HCT116 (cell line): Measurements from ENCODE around the gene PRKN.

Experiments
- CEBPB ChIP-seq: IDR thresholded peaks from 2 replicates; pipeline ENCODE4 v1.6.1; 2012; ENCODE audit warnings: low read depth
- CTCF ChIP-seq, 3 experiments: fragments of 200-600 bp in 1 of 3; sonication (generic) in 1 of 3; IDR thresholded peaks in 2 of 3; conservative IDR thresholded peaks in 1 of 3; 2 replicates each; pipeline ENCODE4 v1.5.1; 2012 to 2017; ENCODE audit warnings: low read depth in 2 of 3, low read length in 2 of 3, antibody characterized with exemption in 1 of 3, borderline replicate concordance in 1 of 3, control low read depth in 1 of 3, mild to moderate bottlenecking in 1 of 3, mixed read lengths in 1 of 3, mixed run types in 1 of 3, moderate library complexity in 1 of 3; ENCODE audit not compliant: insufficient read depth in 1 of 3
- ELF1 ChIP-seq: IDR thresholded peaks from 2 replicates; pipeline ENCODE4 v1.6.1; 2012; ENCODE audit warnings: low read depth, borderline replicate concordance
- EZH2 ChIP-seq: fragments of 200-600 bp; sonication (generic); IDR thresholded peaks from 2 replicates; pipeline ENCODE4 v1.6.1; 2017; ENCODE audit warnings: antibody characterized with exemption, mixed run types
- JUND ChIP-seq: IDR thresholded peaks from 2 replicates; pipeline ENCODE4 v1.6.1; 2012
- POLR2A ChIP-seq: IDR thresholded peaks from 2 replicates; pipeline ENCODE4 v1.7.0; 2011; ENCODE audit warnings: borderline replicate concordance; ENCODE audit not compliant: insufficient read depth, insufficient read length; ENCODE audit errors: extremely low read depth
- RAD21 ChIP-seq: IDR thresholded peaks from 2 replicates; pipeline ENCODE4 v1.6.1; 2012; ENCODE audit warnings: low read depth, mild to moderate bottlenecking
- REST ChIP-seq: IDR thresholded peaks from 2 replicates; pipeline ENCODE4 v1.6.1; 2012; ENCODE audit warnings: low read depth
- SIN3A ChIP-seq: IDR thresholded peaks from 2 replicates; pipeline ENCODE4 v1.6.1; 2012; ENCODE audit warnings: low read depth
- SP1 ChIP-seq: IDR thresholded peaks from 2 replicates; pipeline ENCODE4 v1.6.1; 2012; ENCODE audit warnings: low read depth
- SRF ChIP-seq: IDR thresholded peaks from 2 replicates; pipeline ENCODE4 v1.6.1; 2012; ENCODE audit warnings: low read depth
- TF ChIP-seq, protein P1 (sequence below): IDR thresholded peaks from 2 replicates; pipeline ENCODE4 v1.6.1; 2012

- TF ChIP-seq, protein P1, sequence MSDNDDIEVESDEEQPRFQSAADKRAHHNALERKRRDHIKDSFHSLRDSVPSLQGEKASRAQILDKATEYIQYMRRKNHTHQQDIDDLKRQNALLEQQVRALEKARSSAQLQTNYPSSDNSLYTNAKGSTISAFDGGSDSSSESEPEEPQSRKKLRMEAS = no peak
- TF ChIP-seq CTCF (IDR thresholded peaks at IDR 0.05 in 2 of 3, conservative IDR thresholded peaks at IDR 0.05 in 1 of 3; ENCODE audit: borderline replicate concordance in 1 of 3, insufficient read depth in 1 of 3, low read depth in 2 of 3, low read length in 2 of 3) (no peak), ELF1 (no peak), SIN3A (no peak), SP1 (no peak), CEBPB (no peak), RAD21 (no peak), POLR2A (no peak), EZH2 (no peak), REST (no peak), JUND (no peak), SRF (no peak)
Measured at GRCh38 chr6:161829291-161829729, 898.3 kb downstream of the PRKN start.
